Measurements from ENCODE around the gene MAP1LC3B.

The MAP1LC3B gene

DNA sequence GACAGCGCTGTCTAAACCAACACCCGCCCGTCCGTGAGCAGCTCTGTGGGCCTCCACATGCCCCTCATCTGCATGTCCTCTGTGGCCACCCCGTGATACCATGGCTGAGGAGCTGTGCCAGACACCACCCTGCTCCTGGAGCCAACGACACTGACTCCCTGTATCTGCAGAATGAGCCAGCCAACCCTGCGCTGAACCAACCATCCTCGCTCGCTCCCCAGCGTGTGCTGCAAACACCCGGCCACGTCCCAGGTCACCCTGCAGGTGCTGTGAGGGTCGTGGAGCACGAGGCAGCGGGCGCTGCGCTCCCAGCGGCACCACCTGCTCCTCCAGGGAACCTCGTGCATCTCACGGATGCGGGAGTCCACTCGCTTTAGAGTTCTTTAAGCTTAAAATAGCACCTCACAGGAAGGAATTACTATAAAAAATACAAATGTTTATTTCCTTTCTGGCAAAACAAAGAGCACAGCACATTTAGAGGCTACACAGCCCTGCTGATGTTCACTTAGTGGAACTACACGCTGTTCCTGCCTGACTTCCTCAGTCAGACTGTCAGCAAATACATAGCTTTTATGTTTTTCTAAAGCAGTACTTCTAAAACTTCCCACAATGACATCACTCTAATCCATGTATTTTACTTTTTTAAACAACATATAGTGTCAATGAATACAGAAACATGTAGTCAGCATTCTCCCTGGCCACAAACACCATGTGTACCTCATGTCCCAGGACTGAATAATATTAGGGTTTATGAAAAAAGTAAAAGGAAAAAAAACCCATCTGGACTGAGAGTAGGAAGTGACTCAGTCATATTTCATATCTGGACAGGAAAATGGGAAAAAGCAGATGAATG, 43.5 kb downstream of the MAP1LC3B start:
- H3K4me3 ChIP-seq (ENCODE audit: low read depth, low read length), result no peak overlapping the region
- TF ChIP-seq, protein P1, sequence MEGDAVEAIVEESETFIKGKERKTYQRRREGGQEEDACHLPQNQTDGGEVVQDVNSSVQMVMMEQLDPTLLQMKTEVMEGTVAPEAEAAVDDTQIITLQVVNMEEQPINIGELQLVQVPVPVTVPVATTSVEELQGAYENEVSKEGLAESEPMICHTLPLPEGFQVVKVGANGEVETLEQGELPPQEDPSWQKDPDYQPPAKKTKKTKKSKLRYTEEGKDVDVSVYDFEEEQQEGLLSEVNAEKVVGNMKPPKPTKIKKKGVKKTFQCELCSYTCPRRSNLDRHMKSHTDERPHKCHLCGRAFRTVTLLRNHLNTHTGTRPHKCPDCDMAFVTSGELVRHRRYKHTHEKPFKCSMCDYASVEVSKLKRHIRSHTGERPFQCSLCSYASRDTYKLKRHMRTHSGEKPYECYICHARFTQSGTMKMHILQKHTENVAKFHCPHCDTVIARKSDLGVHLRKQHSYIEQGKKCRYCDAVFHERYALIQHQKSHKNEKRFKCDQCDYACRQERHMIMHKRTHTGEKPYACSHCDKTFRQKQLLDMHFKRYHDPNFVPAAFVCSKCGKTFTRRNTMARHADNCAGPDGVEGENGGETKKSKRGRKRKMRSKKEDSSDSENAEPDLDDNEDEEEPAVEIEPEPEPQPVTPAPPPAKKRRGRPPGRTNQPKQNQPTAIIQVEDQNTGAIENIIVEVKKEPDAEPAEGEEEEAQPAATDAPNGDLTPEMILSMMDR (IDR thresholded peaks at IDR 0.05; ENCODE audit: borderline replicate concordance, insufficient read depth, low read depth, low read length), result no peak

DNA sequence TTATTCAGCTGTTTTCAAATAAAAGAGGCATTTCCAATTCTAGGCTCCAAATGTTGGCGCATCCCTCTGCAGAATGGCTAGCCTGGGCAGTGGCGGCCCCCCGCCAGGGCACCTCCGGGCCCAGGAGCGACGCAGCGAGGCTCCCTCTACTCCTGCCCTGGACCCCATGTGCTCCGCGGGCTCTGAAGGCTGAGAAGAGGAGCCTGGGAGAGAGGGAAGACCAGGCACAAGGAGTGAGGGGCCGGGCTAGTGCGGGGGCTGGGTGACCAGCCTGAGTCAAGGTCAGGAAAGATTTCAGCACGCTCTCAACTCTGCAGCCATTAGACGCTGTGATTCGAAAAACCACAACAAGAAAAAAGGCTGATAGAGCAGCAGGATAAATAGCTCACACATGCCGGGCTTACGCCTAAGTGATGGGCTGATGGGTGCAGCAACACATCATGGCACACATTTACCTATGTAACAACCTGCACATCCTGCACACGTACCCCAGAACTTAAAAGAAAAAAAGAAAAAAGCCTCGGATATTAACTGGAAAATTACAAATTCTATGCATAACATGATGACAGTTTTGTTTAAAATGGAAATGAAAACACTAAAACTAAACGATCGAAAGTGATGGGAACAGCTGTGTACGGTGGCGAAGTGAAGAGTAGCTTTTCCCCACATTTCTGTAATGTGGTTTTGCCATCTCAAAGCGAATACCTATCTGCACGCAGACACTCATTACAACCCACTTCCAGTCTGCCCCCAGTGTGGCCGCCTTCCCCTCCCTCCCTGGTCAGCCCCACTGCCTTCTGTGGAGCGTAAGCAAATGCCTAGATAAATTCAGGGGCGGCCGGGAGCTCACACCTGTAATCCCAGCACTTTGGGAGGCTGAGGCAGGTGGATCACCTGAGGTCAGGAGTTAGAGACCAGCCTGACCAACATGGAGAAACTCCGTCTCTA, 44.4 kb downstream of the MAP1LC3B start:
- H3K4me3 ChIP-seq (ENCODE audit: low read depth, low read length), result no peak overlapping the region
- TF ChIP-seq, protein P1 (IDR thresholded peaks at IDR 0.05; ENCODE audit: borderline replicate concordance, insufficient read depth, low read depth, low read length), result no peak

DNA sequence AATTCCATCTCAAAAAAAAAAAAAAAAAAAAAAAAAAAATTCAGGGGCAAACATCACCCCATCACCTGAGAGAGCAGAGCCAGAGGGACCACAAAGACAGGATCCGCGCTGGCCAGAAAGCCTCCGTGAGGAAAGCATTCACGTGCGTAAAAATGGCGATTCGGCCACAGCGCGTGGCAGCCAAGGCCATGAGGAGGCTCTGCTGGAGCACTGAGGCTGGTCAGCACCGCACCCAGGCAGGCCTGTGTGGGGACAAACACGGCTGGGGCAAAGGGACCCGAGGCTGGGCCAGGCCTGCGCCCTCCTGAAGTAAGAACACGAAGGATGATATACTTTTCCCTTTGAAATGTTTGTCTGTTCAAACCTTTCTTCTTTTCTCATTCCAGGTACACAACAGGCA, 45.2 kb downstream of the MAP1LC3B start:
- TF ChIP-seq, protein P1 (IDR thresholded peaks at IDR 0.05; ENCODE audit: borderline replicate concordance, insufficient read depth, low read depth, low read length), result no peak
- no peak overlapping the region for H3K4me3 ChIP-seq (ENCODE audit: low read depth, low read length)

GRCh38 chr16:87437911-87438610, 45.9 kb downstream of the MAP1LC3B start:
- H3K4me3 ChIP-seq (ENCODE audit: low read depth, low read length), result no peak overlapping the region
- TF ChIP-seq, protein P1 (IDR thresholded peaks at IDR 0.05; ENCODE audit: borderline replicate concordance, insufficient read depth, low read depth, low read length), result no peak

- no peak overlapping the region for H3K4me3 ChIP-seq (ENCODE audit: low read depth, low read length)
- TF ChIP-seq, protein P1 (IDR thresholded peaks at IDR 0.05; ENCODE audit: borderline replicate concordance, insufficient read depth, low read depth, low read length), result no peak
Measured at GRCh38 chr16:87438611-87438985, 46.5 kb downstream of the MAP1LC3B start.

GRCh38 chr16:87439926-87440325, 47.8 kb downstream of the MAP1LC3B start:
- H3K4me3 ChIP-seq (ENCODE audit: low read depth, low read length), result no peak overlapping the region
- TF ChIP-seq, protein P1 (IDR thresholded peaks at IDR 0.05; ENCODE audit: borderline replicate concordance, insufficient read depth, low read depth, low read length), result no peak
